ENCODE measurements around the gene PIGU.
"Not testable (repeated sequence)": the region's sequence is repeated elsewhere in the genome, so short reads cannot be mapped to it uniquely, and the experiment has no call there.

Gene PIGU

DNA sequence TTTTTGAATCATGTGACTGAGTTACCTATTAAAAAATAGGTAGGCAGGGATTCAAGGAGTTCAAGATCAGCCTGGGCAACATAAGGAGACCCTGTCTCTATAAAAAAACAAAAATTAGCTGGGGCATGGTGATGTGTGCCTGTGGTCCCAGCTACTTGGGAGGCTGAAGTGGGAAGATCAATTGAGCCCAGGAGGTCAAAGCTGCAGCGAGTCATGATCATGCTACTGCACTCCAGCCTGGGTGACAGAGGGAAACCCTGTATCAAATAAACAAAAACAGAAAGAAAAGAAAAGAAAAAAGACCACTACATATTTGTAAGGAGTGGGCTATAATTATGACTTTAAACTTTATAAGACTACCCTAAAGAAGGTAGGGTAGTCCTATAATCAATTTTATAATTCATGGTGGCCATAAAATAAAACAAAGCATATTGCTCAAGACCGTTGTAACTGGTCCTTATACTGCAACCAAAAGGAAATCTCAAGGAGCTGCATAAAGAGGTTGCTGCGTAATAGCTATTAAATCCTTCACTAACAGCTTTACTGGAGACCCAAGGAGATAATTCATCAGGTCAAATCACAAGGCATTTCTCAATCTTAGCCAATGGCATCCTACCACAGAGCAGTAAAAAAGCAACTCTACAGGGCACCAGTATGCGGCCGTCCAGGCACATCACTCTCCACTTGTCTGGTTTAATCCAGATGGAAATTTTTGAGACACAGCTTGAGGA is 13.5 kb downstream of the PIGU start (continued):
- TF ChIP-seq ZFP41 (tag by site-specific recombination; IDR thresholded peaks at IDR 0.05; ENCODE audit: borderline replicate concordance) (no peak), FEZF1 (tag by site-specific recombination; IDR thresholded peaks at IDR 0.05) (0 out of 2 replicates have a peak, but pooled peaks have one; percentile 25), ZNF335 (tag by site-specific recombination; conservative IDR thresholded peaks at IDR 0.05) (peak; percentile 23; the same call in 1 of the 2 replicates), ZNF239 (tag by site-specific recombination; IDR thresholded peaks at IDR 0.05) (no peak), ZNF530 (tag by site-specific recombination; IDR thresholded peaks at IDR 0.05; ENCODE audit: low read depth) (no peak), TRIM28 (IDR thresholded peaks at IDR 0.05; ENCODE audit: borderline replicate concordance, low read length) (no peak), ZNF155 (tag by site-specific recombination; IDR thresholded peaks at IDR 0.05) (no peak), ZEB2 (tag by site-specific recombination; IDR thresholded peaks at IDR 0.05) (peak; percentile 62; the same call in 1 of the 2 replicates), ZNF350 (tag by site-specific recombination; IDR thresholded peaks at IDR 0.05) (no peak), ZNF629 (tag by site-specific recombination; IDR thresholded peaks at IDR 0.05) (peak; percentile 50; the same call in 1 of the 2 replicates), OSR2 (tag by site-specific recombination; IDR thresholded peaks at IDR 0.05) (peak; percentile 53; the same call in 1 of the 2 replicates), GLIS1 (tag by site-specific recombination; IDR thresholded peaks at IDR 0.05) (peak; percentile 72), ZNF175 (tag by site-specific recombination; IDR thresholded peaks at IDR 0.05) (no peak), ZNF366 (tag by site-specific recombination; conservative IDR thresholded peaks at IDR 0.05) (0 out of 2 replicates have a peak, but pooled peaks have one; percentile 16)
- TF ChIP-seq, protein P1, sequence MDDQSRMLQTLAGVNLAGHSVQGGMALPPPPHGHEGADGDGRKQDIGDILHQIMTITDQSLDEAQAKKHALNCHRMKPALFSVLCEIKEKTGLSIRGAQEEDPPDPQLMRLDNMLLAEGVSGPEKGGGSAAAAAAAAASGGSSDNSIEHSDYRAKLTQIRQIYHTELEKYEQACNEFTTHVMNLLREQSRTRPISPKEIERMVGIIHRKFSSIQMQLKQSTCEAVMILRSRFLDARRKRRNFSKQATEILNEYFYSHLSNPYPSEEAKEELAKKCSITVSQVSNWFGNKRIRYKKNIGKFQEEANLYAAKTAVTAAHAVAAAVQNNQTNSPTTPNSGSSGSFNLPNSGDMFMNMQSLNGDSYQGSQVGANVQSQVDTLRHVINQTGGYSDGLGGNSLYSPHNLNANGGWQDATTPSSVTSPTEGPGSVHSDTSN (CRISPR knock-in tag; IDR thresholded peaks at IDR 0.05), result no peak
- TF ChIP-seq, protein P2, sequence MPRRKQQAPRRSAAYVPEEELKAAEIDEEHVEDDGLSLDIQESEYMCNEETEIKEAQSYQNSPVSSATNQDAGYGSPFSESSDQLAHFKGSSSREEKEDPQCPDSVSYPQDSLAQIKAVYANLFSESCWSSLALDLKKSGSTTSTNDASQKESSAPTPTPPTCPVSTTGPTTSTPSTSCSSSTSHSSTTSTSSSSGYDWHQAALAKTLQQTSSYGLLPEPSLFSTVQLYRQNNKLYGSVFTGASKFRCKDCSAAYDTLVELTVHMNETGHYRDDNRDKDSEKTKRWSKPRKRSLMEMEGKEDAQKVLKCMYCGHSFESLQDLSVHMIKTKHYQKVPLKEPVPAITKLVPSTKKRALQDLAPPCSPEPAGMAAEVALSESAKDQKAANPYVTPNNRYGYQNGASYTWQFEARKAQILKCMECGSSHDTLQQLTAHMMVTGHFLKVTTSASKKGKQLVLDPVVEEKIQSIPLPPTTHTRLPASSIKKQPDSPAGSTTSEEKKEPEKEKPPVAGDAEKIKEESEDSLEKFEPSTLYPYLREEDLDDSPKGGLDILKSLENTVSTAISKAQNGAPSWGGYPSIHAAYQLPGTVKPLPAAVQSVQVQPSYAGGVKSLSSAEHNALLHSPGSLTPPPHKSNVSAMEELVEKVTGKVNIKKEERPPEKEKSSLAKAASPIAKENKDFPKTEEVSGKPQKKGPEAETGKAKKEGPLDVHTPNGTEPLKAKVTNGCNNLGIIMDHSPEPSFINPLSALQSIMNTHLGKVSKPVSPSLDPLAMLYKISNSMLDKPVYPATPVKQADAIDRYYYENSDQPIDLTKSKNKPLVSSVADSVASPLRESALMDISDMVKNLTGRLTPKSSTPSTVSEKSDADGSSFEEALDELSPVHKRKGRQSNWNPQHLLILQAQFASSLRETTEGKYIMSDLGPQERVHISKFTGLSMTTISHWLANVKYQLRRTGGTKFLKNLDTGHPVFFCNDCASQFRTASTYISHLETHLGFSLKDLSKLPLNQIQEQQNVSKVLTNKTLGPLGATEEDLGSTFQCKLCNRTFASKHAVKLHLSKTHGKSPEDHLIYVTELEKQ (tag by site-specific recombination; IDR thresholded peaks at IDR 0.05; ENCODE audit: borderline replicate concordance), result no peak
- TF ChIP-seq, protein P3, sequence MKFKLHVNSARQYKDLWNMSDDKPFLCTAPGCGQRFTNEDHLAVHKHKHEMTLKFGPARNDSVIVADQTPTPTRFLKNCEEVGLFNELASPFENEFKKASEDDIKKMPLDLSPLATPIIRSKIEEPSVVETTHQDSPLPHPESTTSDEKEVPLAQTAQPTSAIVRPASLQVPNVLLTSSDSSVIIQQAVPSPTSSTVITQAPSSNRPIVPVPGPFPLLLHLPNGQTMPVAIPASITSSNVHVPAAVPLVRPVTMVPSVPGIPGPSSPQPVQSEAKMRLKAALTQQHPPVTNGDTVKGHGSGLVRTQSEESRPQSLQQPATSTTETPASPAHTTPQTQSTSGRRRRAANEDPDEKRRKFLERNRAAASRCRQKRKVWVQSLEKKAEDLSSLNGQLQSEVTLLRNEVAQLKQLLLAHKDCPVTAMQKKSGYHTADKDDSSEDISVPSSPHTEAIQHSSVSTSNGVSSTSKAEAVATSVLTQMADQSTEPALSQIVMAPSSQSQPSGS (tag by site-specific recombination; IDR thresholded peaks at IDR 0.05; ENCODE audit: low read depth), result no peak
- TF ChIP-seq, protein P4, sequence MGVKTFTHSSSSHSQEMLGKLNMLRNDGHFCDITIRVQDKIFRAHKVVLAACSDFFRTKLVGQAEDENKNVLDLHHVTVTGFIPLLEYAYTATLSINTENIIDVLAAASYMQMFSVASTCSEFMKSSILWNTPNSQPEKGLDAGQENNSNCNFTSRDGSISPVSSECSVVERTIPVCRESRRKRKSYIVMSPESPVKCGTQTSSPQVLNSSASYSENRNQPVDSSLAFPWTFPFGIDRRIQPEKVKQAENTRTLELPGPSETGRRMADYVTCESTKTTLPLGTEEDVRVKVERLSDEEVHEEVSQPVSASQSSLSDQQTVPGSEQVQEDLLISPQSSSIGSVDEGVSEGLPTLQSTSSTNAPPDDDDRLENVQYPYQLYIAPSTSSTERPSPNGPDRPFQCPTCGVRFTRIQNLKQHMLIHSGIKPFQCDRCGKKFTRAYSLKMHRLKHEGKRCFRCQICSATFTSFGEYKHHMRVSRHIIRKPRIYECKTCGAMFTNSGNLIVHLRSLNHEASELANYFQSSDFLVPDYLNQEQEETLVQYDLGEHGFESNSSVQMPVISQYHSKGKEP (tag by site-specific recombination; IDR thresholded peaks at IDR 0.05), result 0 out of 2 replicates have a peak, but pooled peaks have one; percentile 34

DNA sequence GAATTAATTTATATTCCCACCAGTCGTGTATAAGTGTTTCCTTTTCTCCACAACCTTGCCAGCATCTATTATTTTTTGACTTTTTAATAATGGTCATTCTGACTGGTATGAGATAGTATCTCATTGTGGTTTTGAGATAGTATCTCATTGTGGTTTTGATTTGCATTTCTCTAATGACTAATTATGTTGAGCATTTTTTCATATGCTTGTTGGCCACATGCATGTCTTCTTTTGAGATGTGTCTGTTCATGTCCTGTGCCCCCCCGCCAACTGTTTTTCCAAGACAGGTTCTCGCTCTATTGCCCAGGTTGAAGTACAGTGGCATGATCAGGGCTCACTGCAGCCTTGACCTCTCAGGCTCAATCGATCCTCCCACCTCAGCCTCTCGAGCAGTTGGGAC is 15.1 kb downstream of the PIGU start:
- POLR2A ChIA-PET, result interaction anchor here (1.3 kb wide), 1 partner anchor 10 kb away, joined by 3 read pairs; no protein-coding TSS in a partner anchor
- CTCF ChIA-PET; H3K9me3 ChIP-seq (ENCODE audit: control insufficient read depth, insufficient read depth, low read depth, low read length); H3K36me3 ChIP-seq (ENCODE audit: control insufficient read depth in 2 of 2, insufficient read depth in 1 of 2, low read length in 2 of 2); H3K27ac ChIP-seq (ENCODE audit: extremely low read depth, low read depth, low read length); H3K4me3 ChIP-seq (ENCODE audit: low read depth, low read length); H3K4me1 ChIP-seq (ENCODE audit: control insufficient read depth, insufficient read depth, low read length): not testable (repeated sequence)
- TF ChIP-seq, protein P5, sequence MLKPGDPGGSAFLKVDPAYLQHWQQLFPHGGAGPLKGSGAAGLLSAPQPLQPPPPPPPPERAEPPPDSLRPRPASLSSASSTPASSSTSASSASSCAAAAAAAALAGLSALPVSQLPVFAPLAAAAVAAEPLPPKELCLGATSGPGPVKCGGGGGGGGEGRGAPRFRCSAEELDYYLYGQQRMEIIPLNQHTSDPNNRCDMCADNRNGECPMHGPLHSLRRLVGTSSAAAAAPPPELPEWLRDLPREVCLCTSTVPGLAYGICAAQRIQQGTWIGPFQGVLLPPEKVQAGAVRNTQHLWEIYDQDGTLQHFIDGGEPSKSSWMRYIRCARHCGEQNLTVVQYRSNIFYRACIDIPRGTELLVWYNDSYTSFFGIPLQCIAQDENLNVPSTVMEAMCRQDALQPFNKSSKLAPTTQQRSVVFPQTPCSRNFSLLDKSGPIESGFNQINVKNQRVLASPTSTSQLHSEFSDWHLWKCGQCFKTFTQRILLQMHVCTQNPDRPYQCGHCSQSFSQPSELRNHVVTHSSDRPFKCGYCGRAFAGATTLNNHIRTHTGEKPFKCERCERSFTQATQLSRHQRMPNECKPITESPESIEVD (tag by site-specific recombination; IDR thresholded peaks at IDR 0.05), result 0 out of 2 replicates have a peak, but pooled peaks have one; percentile 13
- TF ChIP-seq SP7 (tag by site-specific recombination; IDR thresholded peaks at IDR 0.05), result peak; percentile 38; the same call in 1 of the 2 replicates
- peak; percentile 88 for TF ChIP-seq ZNF664 (tag by site-specific recombination; IDR thresholded peaks at IDR 0.05)

DNA sequence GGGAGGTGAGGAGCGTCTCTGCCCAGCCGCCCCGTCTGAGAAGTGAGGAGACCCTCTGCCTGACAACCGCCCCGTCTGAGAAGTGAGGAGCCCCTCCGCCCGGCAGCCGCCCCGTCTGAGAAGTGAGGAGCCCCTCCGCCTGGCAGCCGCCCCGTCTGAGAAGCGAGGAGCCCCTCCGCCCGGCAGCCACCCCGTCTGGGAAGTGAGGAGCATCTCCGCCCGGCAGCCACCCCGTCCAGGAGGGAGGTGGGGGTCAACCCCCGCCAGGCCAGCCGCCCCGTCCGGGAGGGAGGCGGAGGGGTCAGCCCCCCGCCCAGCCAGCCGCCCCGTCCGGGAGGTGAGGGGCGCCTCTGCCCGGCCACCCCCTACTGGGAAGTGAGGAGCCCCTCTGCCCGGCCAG is 18.2 kb downstream of the PIGU start:
- H3K36me3 ChIP-seq (ENCODE audit: control insufficient read depth in 2 of 2, insufficient read depth in 1 of 2, low read length in 2 of 2); H3K4me1 ChIP-seq (ENCODE audit: control insufficient read depth, insufficient read depth, low read length); H3K27ac ChIP-seq (ENCODE audit: extremely low read depth, low read depth, low read length); POLR2A ChIA-PET; H3K9me3 ChIP-seq (ENCODE audit: control insufficient read depth, insufficient read depth, low read depth, low read length); CTCF ChIA-PET; H3K4me3 ChIP-seq (ENCODE audit: low read depth, low read length): not testable (repeated sequence)

Data from HEK293 (cell line).